GM06990 (cell line): ENCODE measurements around the gene SHC1.

Experiments
- DNase-seq: peaks from one replicate; pipeline ENCODE4 v3.0.0-alpha.2; 2011; ENCODE audit not compliant: insufficient read length; ENCODE audit errors: extremely low read depth
- H3K27me3 ChIP-seq: replicated peaks from 2 replicates; pipeline ENCODE4 v1.6.0; 2011; ENCODE audit warnings: low read length; ENCODE audit not compliant: control insufficient read depth, insufficient read depth
- H3K36me3 ChIP-seq: 2 replicates; pipeline ENCODE4 v1.5.1; 2011; ENCODE audit warnings: low read length; ENCODE audit not compliant: control insufficient read depth, insufficient read depth
- H3K4me3 ChIP-seq: replicated peaks from 2 replicates; pipeline ENCODE4 v1.5.1; 2011; ENCODE audit warnings: low read depth, mild to moderate bottlenecking, control low read depth, low read length
- CTCF ChIP-seq: IDR thresholded peaks from 2 replicates; pipeline ENCODE4 v1.5.1; 2011; ENCODE audit warnings: low read length, control low read depth, mild to moderate bottlenecking, inconsistent platforms; ENCODE audit not compliant: insufficient read depth, poor library complexity, severe bottlenecking

SHC1 gene, protein sequence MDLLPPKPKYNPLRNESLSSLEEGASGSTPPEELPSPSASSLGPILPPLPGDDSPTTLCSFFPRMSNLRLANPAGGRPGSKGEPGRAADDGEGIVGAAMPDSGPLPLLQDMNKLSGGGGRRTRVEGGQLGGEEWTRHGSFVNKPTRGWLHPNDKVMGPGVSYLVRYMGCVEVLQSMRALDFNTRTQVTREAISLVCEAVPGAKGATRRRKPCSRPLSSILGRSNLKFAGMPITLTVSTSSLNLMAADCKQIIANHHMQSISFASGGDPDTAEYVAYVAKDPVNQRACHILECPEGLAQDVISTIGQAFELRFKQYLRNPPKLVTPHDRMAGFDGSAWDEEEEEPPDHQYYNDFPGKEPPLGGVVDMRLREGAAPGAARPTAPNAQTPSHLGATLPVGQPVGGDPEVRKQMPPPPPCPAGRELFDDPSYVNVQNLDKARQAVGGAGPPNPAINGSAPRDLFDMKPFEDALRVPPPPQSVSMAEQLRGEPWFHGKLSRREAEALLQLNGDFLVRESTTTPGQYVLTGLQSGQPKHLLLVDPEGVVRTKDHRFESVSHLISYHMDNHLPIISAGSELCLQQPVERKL

DNA sequence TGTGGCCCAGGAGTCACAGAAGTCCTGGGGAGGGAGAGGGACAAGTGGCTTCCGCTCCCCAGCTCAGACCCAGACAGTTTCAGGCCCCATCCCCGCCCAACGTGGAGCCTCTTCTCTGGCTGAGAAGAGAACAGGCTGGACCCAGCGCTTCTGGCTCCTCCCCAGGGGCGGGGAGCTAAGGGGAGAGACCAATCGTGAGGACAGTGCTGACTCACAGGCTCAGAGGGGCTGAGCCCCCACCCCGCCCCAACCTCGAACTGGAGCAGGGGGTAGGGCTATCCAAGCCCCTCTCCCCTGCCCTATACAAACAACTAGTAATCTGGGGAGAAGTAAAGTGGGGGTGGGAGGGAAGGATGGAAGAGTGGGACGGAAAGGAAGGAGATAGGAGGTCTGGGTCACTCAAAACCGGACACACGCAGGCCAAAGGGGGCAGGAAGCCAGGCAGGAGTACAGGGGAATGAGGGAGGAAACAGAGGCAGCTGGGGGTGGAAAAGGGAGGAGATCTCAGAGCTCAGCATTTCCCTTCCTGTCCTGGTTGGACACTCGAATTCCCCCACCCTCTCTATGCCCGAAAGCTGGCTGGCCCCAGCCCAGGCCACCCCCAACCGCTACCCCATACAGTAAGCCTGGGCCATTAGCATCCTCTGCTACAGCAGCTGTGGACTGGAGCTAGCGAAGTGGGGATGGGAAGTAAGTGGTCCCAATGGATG lies at the start of gene SHC1:
SHC1 (minus strand) TSS at position 117 of the 710 bp plus-strand sequence. CDS start 221 bp downstream, outside the sequence.
- peak within 1 kb of the TSS; percentile 39 for H3K4me3 ChIP-seq
- DNase-seq, result no peak
- H3K27me3 ChIP-seq, result no peaks in the 10 kb centered on the region
- no peak for TF ChIP-seq CTCF
- peaks cover 25% of the 10 kb centered on the region for H3K36me3 ChIP-seq

GRCh38 chr1:155019377-155020245 lies 49.1 kb upstream of the SHC1 start:
- Histone ChIP-seq H3K27me3 (no peaks in the 10 kb centered on the region), H3K36me3 (peaks cover 7% of the 10 kb centered on the region), H3K4me3 (no peak overlapping the region)
- no peak for TF ChIP-seq CTCF
- no peak for DNase-seq

- peaks cover 8% of the 10 kb centered on the region for H3K36me3 ChIP-seq
- DNase-seq, result no peak
- H3K4me3 ChIP-seq, result no peak overlapping the region
- H3K27me3 ChIP-seq, result no peaks in the 10 kb centered on the region
- no peak for TF ChIP-seq CTCF
Observed at GRCh38 chr1:155018617-155019348, 48.2 kb upstream of the SHC1 start.

DNA sequence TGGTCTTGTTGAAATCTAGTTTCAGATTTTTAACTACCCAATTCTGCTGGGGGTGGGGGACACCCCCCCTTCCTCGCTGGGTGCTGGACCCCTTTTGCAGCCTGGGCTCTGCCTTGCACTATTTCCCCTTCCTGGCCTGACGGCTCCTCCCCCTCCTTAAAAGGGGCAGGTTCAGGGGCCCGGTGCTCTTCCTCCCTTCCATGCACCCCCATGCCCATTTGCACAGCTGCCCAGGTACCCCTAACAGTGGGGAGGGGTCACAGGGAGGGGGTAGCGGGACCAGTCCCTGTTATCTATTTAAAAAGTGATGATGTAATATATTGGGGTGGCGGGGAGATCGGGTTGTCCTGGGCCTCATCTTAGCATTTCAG lies 47.4 kb upstream of the SHC1 start:
- no peak for TF ChIP-seq CTCF
- Histone ChIP-seq H3K36me3 (peaks cover 9% of the 10 kb centered on the region), H3K27me3 (no peaks in the 10 kb centered on the region), H3K4me3 (peak overlapping the region; percentile 55)
- no peak for DNase-seq
